ENCODE results near the gene DLG2. TPM values are rescaled to one million over a fixed set of nuclear protein-coding genes. Genes with fewer than 3 reads are reported as not detected.

DLG2 gene
- total RNA-seq, 1 experiment from 2014 or later: 2.7 TPM

GRCh38 chr11:84214557-84214956 is 1412.6 kb downstream of the DLG2 start:
- Histone ChIP-seq H3K4me2 (ENCODE audit: low read depth, low read length, poor library complexity, severe bottlenecking) (no peak overlapping the region), H3K4me3 (ENCODE audit: low read length) (no peak overlapping the region), H4K20me1 (ENCODE audit: insufficient read depth, low read depth, low read length) (no peaks in the 10 kb centered on the region), H3K9me2 (replicated peaks; ENCODE audit: insufficient read depth, low read length) (no peaks in the 10 kb centered on the region), H3K79me2 (ENCODE audit: low read length) (no peaks in the 10 kb centered on the region), H3K9me3 (ENCODE audit: low read length) (no peaks in the 10 kb centered on the region), H3K27me3 (ENCODE audit: low read length) (no peaks in the 10 kb centered on the region), H3K9ac (ENCODE audit: low read length) (no peak overlapping the region), H2AFZ (ENCODE audit: low read length) (no peak overlapping the region), H3K27ac (ENCODE audit: low read length) (no peak overlapping the region), H3K4me1 (ENCODE audit: low read length) (no peaks in the 10 kb centered on the region), H3K36me3 (ENCODE audit: insufficient read depth, low read length) (no peaks in the 10 kb centered on the region)
- no peak for DNase-seq

GRCh38 chr11:84212468-84213390 is 1414.4 kb downstream of the DLG2 start:
- Histone ChIP-seq H3K4me1 (ENCODE audit: low read length) (no peaks in the 10 kb centered on the region), H3K9ac (ENCODE audit: low read length) (no peak overlapping the region), H4K20me1 (ENCODE audit: insufficient read depth, low read depth, low read length) (no peaks in the 10 kb centered on the region), H3K4me3 (ENCODE audit: low read length) (no peak overlapping the region), H3K4me2 (ENCODE audit: low read depth, low read length, poor library complexity, severe bottlenecking) (no peak overlapping the region), H3K27me3 (ENCODE audit: low read length) (no peaks in the 10 kb centered on the region), H2AFZ (ENCODE audit: low read length) (no peak overlapping the region), H3K27ac (ENCODE audit: low read length) (no peak overlapping the region), H3K9me3 (ENCODE audit: low read length) (no peaks in the 10 kb centered on the region), H3K79me2 (ENCODE audit: low read length) (no peaks in the 10 kb centered on the region), H3K9me2 (replicated peaks; ENCODE audit: insufficient read depth, low read length) (no peaks in the 10 kb centered on the region), H3K36me3 (ENCODE audit: insufficient read depth, low read length) (no peaks in the 10 kb centered on the region)
- DNase-seq: no peak

GRCh38 chr11:84211896-84212295 is 1415.2 kb downstream of the DLG2 start:
- Histone ChIP-seq H3K9ac (ENCODE audit: low read length) (no peak overlapping the region), H3K9me3 (ENCODE audit: low read length) (no peaks in the 10 kb centered on the region), H3K79me2 (ENCODE audit: low read length) (no peaks in the 10 kb centered on the region), H3K9me2 (replicated peaks; ENCODE audit: insufficient read depth, low read length) (no peaks in the 10 kb centered on the region), H3K27me3 (ENCODE audit: low read length) (no peaks in the 10 kb centered on the region), H2AFZ (ENCODE audit: low read length) (no peak overlapping the region), H3K4me2 (ENCODE audit: low read depth, low read length, poor library complexity, severe bottlenecking) (no peak overlapping the region), H3K36me3 (ENCODE audit: insufficient read depth, low read length) (no peaks in the 10 kb centered on the region), H4K20me1 (ENCODE audit: insufficient read depth, low read depth, low read length) (no peaks in the 10 kb centered on the region), H3K4me3 (ENCODE audit: low read length) (no peak overlapping the region), H3K4me1 (ENCODE audit: low read length) (no peaks in the 10 kb centered on the region), H3K27ac (ENCODE audit: low read length) (no peak overlapping the region)
- DNase-seq: no peak

GRCh38 chr11:84194696-84195095 is 1432.4 kb downstream of the DLG2 start:
- H3K9me2 ChIP-seq (replicated peaks; ENCODE audit: insufficient read depth, low read length): 0 out of 2 replicates have a peak, but pooled peaks cover 2% of the 10 kb centered on the region
- no peaks in the 10 kb centered on the region for H3K27me3 ChIP-seq (ENCODE audit: low read length)
- H4K20me1 ChIP-seq (ENCODE audit: insufficient read depth, low read depth, low read length): no peaks in the 10 kb centered on the region
- no peak overlapping the region for H3K4me3 ChIP-seq (ENCODE audit: low read length)
- no peaks in the 10 kb centered on the region for H3K9me3 ChIP-seq (ENCODE audit: low read length)
- no peak overlapping the region for H2AFZ ChIP-seq (ENCODE audit: low read length)
- H3K4me1 ChIP-seq (ENCODE audit: low read length): no peaks in the 10 kb centered on the region
- H3K9ac ChIP-seq (ENCODE audit: low read length): no peak overlapping the region
- H3K27ac ChIP-seq (ENCODE audit: low read length): no peak overlapping the region
- H3K4me2 ChIP-seq (ENCODE audit: low read depth, low read length, poor library complexity, severe bottlenecking): no peak overlapping the region
- no peak for DNase-seq
- H3K79me2 ChIP-seq (ENCODE audit: low read length): no peaks in the 10 kb centered on the region
- H3K36me3 ChIP-seq (ENCODE audit: insufficient read depth, low read length): no peaks in the 10 kb centered on the region

GRCh38 chr11:84193706-84194105 is 1433.4 kb downstream of the DLG2 start:
- Histone ChIP-seq H3K9me3 (ENCODE audit: low read length) (no peaks in the 10 kb centered on the region), H3K36me3 (ENCODE audit: insufficient read depth, low read length) (no peaks in the 10 kb centered on the region), H3K4me1 (ENCODE audit: low read length) (no peaks in the 10 kb centered on the region), H2AFZ (ENCODE audit: low read length) (no peak overlapping the region), H3K27ac (ENCODE audit: low read length) (no peak overlapping the region), H3K4me3 (ENCODE audit: low read length) (no peak overlapping the region), H3K27me3 (ENCODE audit: low read length) (no peaks in the 10 kb centered on the region), H3K9ac (ENCODE audit: low read length) (no peak overlapping the region), H3K79me2 (ENCODE audit: low read length) (no peaks in the 10 kb centered on the region), H4K20me1 (ENCODE audit: insufficient read depth, low read depth, low read length) (no peaks in the 10 kb centered on the region), H3K4me2 (ENCODE audit: low read depth, low read length, poor library complexity, severe bottlenecking) (no peak overlapping the region), H3K9me2 (replicated peaks; ENCODE audit: insufficient read depth, low read length) (0 out of 2 replicates have a peak, but pooled peaks cover 2% of the 10 kb centered on the region)
- peak; percentile 46 for DNase-seq

- no peaks in the 10 kb centered on the region for H3K36me3 ChIP-seq (ENCODE audit: insufficient read depth, low read length)
- H3K4me2 ChIP-seq (ENCODE audit: low read depth, low read length, poor library complexity, severe bottlenecking): no peak overlapping the region
- no peaks in the 10 kb centered on the region for H3K27me3 ChIP-seq (ENCODE audit: low read length)
- no peaks in the 10 kb centered on the region for H3K79me2 ChIP-seq (ENCODE audit: low read length)
- no peaks in the 10 kb centered on the region for H4K20me1 ChIP-seq (ENCODE audit: insufficient read depth, low read depth, low read length)
- no peaks in the 10 kb centered on the region for H3K9me3 ChIP-seq (ENCODE audit: low read length)
- no peak overlapping the region for H3K27ac ChIP-seq (ENCODE audit: low read length)
- H3K4me1 ChIP-seq (ENCODE audit: low read length): no peaks in the 10 kb centered on the region
- no peak overlapping the region for H3K9ac ChIP-seq (ENCODE audit: low read length)
- no peak overlapping the region for H2AFZ ChIP-seq (ENCODE audit: low read length)
- DNase-seq: no peak
- H3K9me2 ChIP-seq (replicated peaks; ENCODE audit: insufficient read depth, low read length): no peaks in the 10 kb centered on the region
- no peak overlapping the region for H3K4me3 ChIP-seq (ENCODE audit: low read length)
Measured at GRCh38 chr11:84188521-84188920, 1438.6 kb downstream of the DLG2 start.

- no peaks in the 10 kb centered on the region for H4K20me1 ChIP-seq (ENCODE audit: insufficient read depth, low read depth, low read length)
Measured at GRCh38 chr11:84173078-84173477, 1454.1 kb downstream of the DLG2 start.

GRCh38 chr11:84165139-84165538 is 1462.0 kb downstream of the DLG2 start:
- Histone ChIP-seq H3K9ac (ENCODE audit: low read length) (no peak overlapping the region), H3K4me2 (ENCODE audit: low read depth, low read length, poor library complexity, severe bottlenecking) (no peak overlapping the region), H3K27ac (ENCODE audit: low read length) (no peak overlapping the region), H3K9me3 (ENCODE audit: low read length) (no peaks in the 10 kb centered on the region), H3K9me2 (replicated peaks; ENCODE audit: insufficient read depth, low read length) (no peaks in the 10 kb centered on the region), H3K79me2 (ENCODE audit: low read length) (no peaks in the 10 kb centered on the region), H3K4me1 (ENCODE audit: low read length) (no peaks in the 10 kb centered on the region), H4K20me1 (ENCODE audit: insufficient read depth, low read depth, low read length) (no peaks in the 10 kb centered on the region), H3K4me3 (ENCODE audit: low read length) (no peak overlapping the region), H2AFZ (ENCODE audit: low read length) (no peak overlapping the region), H3K36me3 (ENCODE audit: insufficient read depth, low read length) (no peaks in the 10 kb centered on the region), H3K27me3 (ENCODE audit: low read length) (no peaks in the 10 kb centered on the region)
- no peak for DNase-seq

More at GRCh38 chr11:84173078-84173477, 1454.1 kb downstream of the DLG2 start:
- no peaks in the 10 kb centered on the region for H3K9me2 ChIP-seq (replicated peaks; ENCODE audit: insufficient read depth, low read length)
- no peaks in the 10 kb centered on the region for H3K9me3 ChIP-seq (ENCODE audit: low read length)
- H3K27me3 ChIP-seq (ENCODE audit: low read length): no peaks in the 10 kb centered on the region
- no peak overlapping the region for H3K27ac ChIP-seq (ENCODE audit: low read length)
- no peaks in the 10 kb centered on the region for H3K36me3 ChIP-seq (ENCODE audit: insufficient read depth, low read length)
- no peak for DNase-seq
- no peak overlapping the region for H2AFZ ChIP-seq (ENCODE audit: low read length)
- no peak overlapping the region for H3K4me3 ChIP-seq (ENCODE audit: low read length)
- no peak overlapping the region for H3K4me2 ChIP-seq (ENCODE audit: low read depth, low read length, poor library complexity, severe bottlenecking)
- H3K9ac ChIP-seq (ENCODE audit: low read length): no peak overlapping the region
- no peaks in the 10 kb centered on the region for H3K4me1 ChIP-seq (ENCODE audit: low read length)
- H3K79me2 ChIP-seq (ENCODE audit: low read length): no peaks in the 10 kb centered on the region

Data from Karpas-422 (cell line).